ENCODE data around the gene OIT3. TPM values are rescaled to one million over a fixed set of nuclear protein-coding genes. Genes with fewer than 3 reads are reported as not detected.

Gene OIT3
- polyA plus RNA-seq, 1 donor from 2014 or later: not detected

DNA sequence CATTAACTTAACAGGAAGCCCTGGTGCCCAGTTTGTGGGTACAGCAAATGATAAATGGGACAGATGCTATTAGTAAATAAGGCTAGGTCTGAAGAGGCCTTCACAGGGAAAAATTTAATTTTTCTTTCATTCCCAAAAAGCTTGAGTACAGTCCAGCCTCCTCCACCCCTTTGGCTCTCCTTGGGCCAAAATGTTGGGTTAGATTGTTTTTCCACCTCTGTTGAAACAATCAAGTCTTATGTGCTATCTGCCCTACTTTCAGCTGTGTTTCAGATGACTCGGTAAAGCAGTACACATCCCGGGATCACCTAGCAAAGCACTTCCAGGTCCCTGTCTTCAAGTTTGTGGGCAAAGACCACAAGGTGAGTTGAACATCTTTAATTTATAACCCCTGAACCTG, 36.7 kb downstream of the OIT3 start:
- H3K27ac ChIP-seq (ENCODE audit: low read length): no peak overlapping the region
- H3K4me2 ChIP-seq (ENCODE audit: low read length): no peak overlapping the region
- H3K79me2 ChIP-seq (replicated peaks; ENCODE audit: insufficient read depth, low read length): no peaks in the 10 kb centered on the region
- no peak overlapping the region for H2AFZ ChIP-seq (ENCODE audit: low read depth, low read length)
- TF ChIP-seq POLR2AphosphoS5 (IDR thresholded peaks at IDR 0.05) (no peak), MXI1 (conservative IDR thresholded peaks at IDR 0.05; ENCODE audit: poor library complexity, severe bottlenecking) (no peak), CTCF (IDR thresholded peaks at IDR 0.05; ENCODE audit: poor library complexity, severe bottlenecking) (no peak), EZH2 (IDR thresholded peaks at IDR 0.05; ENCODE audit: borderline replicate concordance, insufficient read depth, low read length, poor library complexity, severe bottlenecking) (no peak), RAD21 (conservative IDR thresholded peaks at IDR 0.05) (no peak), EP300 (conservative IDR thresholded peaks at IDR 0.05; ENCODE audit: poor library complexity, severe bottlenecking) (no peak)
- no peaks in the 10 kb centered on the region for H3K27me3 ChIP-seq (ENCODE audit: insufficient read depth, low read depth, low read length)
- no peak overlapping the region for H3K9ac ChIP-seq (ENCODE audit: low read length)
- no peak overlapping the region for H3K4me3 ChIP-seq (ENCODE audit: low read length)
- no peaks in the 10 kb centered on the region for H4K20me1 ChIP-seq (ENCODE audit: insufficient read depth)
- H3F3A ChIP-seq (ENCODE audit: insufficient read depth, low read length, poor library complexity, severe bottlenecking): no peaks in the 10 kb centered on the region
- H3K9me2 ChIP-seq (ENCODE audit: insufficient read depth, low read length): no peaks in the 10 kb centered on the region
- no peaks in the 10 kb centered on the region for H3K9me3 ChIP-seq (ENCODE audit: low read length)
- H3K36me3 ChIP-seq (ENCODE audit: insufficient read depth, low read length): no peaks in the 10 kb centered on the region

- no peak overlapping the region for H3K9ac ChIP-seq (ENCODE audit: low read length)
- H2AFZ ChIP-seq (ENCODE audit: low read depth, low read length): no peak overlapping the region
- H3K27me3 ChIP-seq (ENCODE audit: insufficient read depth, low read depth, low read length): no peaks in the 10 kb centered on the region
Measured at GRCh38 chr10:72932259-72933015, 38.9 kb downstream of the OIT3 start.

More at GRCh38 chr10:72932259-72933015, 38.9 kb downstream of the OIT3 start:
- TF ChIP-seq EZH2 (IDR thresholded peaks at IDR 0.05; ENCODE audit: borderline replicate concordance, insufficient read depth, low read length, poor library complexity, severe bottlenecking): no peak
- TF ChIP-seq POLR2AphosphoS5 (IDR thresholded peaks at IDR 0.05): no peak
- TF ChIP-seq TAF1 (IDR thresholded peaks at IDR 0.05; ENCODE audit: low read depth): no peak
- no peak for TF ChIP-seq RAD21 (conservative IDR thresholded peaks at IDR 0.05)
- TF ChIP-seq REST (IDR thresholded peaks at IDR 0.05; ENCODE audit: borderline replicate concordance): no peak
- no peak for TF ChIP-seq EP300 (conservative IDR thresholded peaks at IDR 0.05; ENCODE audit: poor library complexity, severe bottlenecking)
- TF ChIP-seq SMC3 (conservative IDR thresholded peaks at IDR 0.05; ENCODE audit: poor library complexity): no peak
- TF ChIP-seq MXI1 (conservative IDR thresholded peaks at IDR 0.05; ENCODE audit: poor library complexity, severe bottlenecking): no peak
- no peak for TF ChIP-seq CTCF (IDR thresholded peaks at IDR 0.05; ENCODE audit: poor library complexity, severe bottlenecking)
- H4K20me1 ChIP-seq (ENCODE audit: insufficient read depth): no peaks in the 10 kb centered on the region
- H3K4me3 ChIP-seq (ENCODE audit: low read length): no peak overlapping the region
- no peaks in the 10 kb centered on the region for H3K36me3 ChIP-seq (ENCODE audit: insufficient read depth, low read length)
- H3F3A ChIP-seq (ENCODE audit: insufficient read depth, low read length, poor library complexity, severe bottlenecking): no peaks in the 10 kb centered on the region
- no peaks in the 10 kb centered on the region for H3K9me2 ChIP-seq (ENCODE audit: insufficient read depth, low read length)
- no peaks in the 10 kb centered on the region for H3K79me2 ChIP-seq (replicated peaks; ENCODE audit: insufficient read depth, low read length)
- no peak overlapping the region for H3K4me2 ChIP-seq (ENCODE audit: low read length)
- H3K27ac ChIP-seq (ENCODE audit: low read length): no peak overlapping the region
- H3K9me3 ChIP-seq (ENCODE audit: low read length): no peaks in the 10 kb centered on the region
